ENCODE measurements around the gene PRG2.

DNA sequence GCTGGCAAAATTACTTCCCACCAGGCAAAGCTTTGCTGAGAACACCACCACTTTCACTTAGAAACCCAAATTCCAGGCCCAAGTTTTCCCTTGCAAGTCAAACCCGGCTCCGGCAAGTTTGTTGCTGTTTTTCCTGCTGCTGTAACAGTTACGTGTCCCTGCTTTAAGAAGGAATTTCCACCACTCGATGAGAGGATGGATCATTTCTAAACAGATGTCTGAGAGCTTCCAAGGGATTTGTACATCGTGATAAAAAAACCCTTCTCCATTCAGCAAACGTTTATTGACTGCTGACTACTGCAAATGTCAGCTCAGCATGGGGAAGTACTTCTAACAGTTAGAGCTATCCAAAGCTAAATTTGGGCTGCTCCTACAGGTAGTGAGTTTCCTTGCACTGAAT lies 32.6 kb downstream of the PRG2 start:
- TF ChIP-seq, protein P1, sequence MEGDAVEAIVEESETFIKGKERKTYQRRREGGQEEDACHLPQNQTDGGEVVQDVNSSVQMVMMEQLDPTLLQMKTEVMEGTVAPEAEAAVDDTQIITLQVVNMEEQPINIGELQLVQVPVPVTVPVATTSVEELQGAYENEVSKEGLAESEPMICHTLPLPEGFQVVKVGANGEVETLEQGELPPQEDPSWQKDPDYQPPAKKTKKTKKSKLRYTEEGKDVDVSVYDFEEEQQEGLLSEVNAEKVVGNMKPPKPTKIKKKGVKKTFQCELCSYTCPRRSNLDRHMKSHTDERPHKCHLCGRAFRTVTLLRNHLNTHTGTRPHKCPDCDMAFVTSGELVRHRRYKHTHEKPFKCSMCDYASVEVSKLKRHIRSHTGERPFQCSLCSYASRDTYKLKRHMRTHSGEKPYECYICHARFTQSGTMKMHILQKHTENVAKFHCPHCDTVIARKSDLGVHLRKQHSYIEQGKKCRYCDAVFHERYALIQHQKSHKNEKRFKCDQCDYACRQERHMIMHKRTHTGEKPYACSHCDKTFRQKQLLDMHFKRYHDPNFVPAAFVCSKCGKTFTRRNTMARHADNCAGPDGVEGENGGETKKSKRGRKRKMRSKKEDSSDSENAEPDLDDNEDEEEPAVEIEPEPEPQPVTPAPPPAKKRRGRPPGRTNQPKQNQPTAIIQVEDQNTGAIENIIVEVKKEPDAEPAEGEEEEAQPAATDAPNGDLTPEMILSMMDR (IDR thresholded peaks at IDR 0.05): no peak
- TF ChIP-seq POLR2AphosphoS5 (IDR thresholded peaks at IDR 0.05) (no peak), POLR2A (IDR thresholded peaks at IDR 0.05; ENCODE audit: low read depth) (no peak), EP300 (IDR thresholded peaks at IDR 0.05) (no peak)
